ENCODE results near the gene CRIP2. TPM values are rescaled to one million over a fixed set of nuclear protein-coding genes. Genes with fewer than 3 reads are reported as not detected.

CRIP2 gene
- total and polyA plus RNA-seq, 2 of the 13 experiments (the other 11 are each of a cell fraction or from before 2014, with no cell fraction given): 31.6 to 37.9 TPM

GRCh38 chr14:105490572-105491365, 16.1 kb downstream of the CRIP2 start, which contains the start of gene TEDC1 (continued):
- TF ChIP-seq, protein P1, sequence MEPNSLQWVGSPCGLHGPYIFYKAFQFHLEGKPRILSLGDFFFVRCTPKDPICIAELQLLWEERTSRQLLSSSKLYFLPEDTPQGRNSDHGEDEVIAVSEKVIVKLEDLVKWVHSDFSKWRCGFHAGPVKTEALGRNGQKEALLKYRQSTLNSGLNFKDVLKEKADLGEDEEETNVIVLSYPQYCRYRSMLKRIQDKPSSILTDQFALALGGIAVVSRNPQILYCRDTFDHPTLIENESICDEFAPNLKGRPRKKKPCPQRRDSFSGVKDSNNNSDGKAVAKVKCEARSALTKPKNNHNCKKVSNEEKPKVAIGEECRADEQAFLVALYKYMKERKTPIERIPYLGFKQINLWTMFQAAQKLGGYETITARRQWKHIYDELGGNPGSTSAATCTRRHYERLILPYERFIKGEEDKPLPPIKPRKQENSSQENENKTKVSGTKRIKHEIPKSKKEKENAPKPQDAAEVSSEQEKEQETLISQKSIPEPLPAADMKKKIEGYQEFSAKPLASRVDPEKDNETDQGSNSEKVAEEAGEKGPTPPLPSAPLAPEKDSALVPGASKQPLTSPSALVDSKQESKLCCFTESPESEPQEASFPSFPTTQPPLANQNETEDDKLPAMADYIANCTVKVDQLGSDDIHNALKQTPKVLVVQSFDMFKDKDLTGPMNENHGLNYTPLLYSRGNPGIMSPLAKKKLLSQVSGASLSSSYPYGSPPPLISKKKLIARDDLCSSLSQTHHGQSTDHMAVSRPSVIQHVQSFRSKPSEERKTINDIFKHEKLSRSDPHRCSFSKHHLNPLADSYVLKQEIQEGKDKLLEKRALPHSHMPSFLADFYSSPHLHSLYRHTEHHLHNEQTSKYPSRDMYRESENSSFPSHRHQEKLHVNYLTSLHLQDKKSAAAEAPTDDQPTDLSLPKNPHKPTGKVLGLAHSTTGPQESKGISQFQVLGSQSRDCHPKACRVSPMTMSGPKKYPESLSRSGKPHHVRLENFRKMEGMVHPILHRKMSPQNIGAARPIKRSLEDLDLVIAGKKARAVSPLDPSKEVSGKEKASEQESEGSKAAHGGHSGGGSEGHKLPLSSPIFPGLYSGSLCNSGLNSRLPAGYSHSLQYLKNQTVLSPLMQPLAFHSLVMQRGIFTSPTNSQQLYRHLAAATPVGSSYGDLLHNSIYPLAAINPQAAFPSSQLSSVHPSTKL (CRISPR knock-in tag; IDR thresholded peaks at IDR 0.05): 0 out of 2 replicates have a peak, but pooled peaks have one; percentile 49
- TF ChIP-seq TCF7L2 (IDR thresholded peaks at IDR 0.05; ENCODE audit: low read depth, low read length): no peak
- TF ChIP-seq MYC (CRISPR knock-in tag; IDR thresholded peaks at IDR 0.05; ENCODE audit: borderline replicate concordance): peak; percentile 46; the same call in 1 of the 2 replicates
- TF ChIP-seq DNMT1 (CRISPR knock-in tag; IDR thresholded peaks at IDR 0.05): peak; percentile 26; the same call in 1 of the 2 replicates
- TF ChIP-seq BORCS8-MEF2B (CRISPR knock-in tag; IDR thresholded peaks at IDR 0.05): peak; percentile 97
- peak; percentile 92 for TF ChIP-seq RBM39 (IDR thresholded peaks at IDR 0.05; ENCODE audit: low read depth, low read length, poor library complexity, severe bottlenecking)
- peak; percentile 36; the same call in 1 of the 2 replicates for TF ChIP-seq ZNF136 (CRISPR knock-in tag; IDR thresholded peaks at IDR 0.05; ENCODE audit: low read depth)
- peak; percentile 61 for TF ChIP-seq RFX5 (IDR thresholded peaks at IDR 0.05; ENCODE audit: low read depth, low read length)
- peak; percentile 43 for TF ChIP-seq ELF3 (CRISPR knock-in tag; IDR thresholded peaks at IDR 0.05)
- peak; percentile 56; the same call in 1 of the 2 replicates for TF ChIP-seq FOXA3 (CRISPR knock-in tag; IDR thresholded peaks at IDR 0.05)
- peak; percentile 56 for TF ChIP-seq TEAD3 (CRISPR knock-in tag; optimal IDR thresholded peaks at IDR 0.05; ENCODE audit: borderline replicate concordance)
- TF ChIP-seq KLF9 (CRISPR knock-in tag; IDR thresholded peaks at IDR 0.05; ENCODE audit: low read depth): no peak
- TF ChIP-seq MTA1 (CRISPR knock-in tag; IDR thresholded peaks at IDR 0.05; ENCODE audit: borderline replicate concordance): 0 out of 2 replicates have a peak, but pooled peaks have one; percentile 15
- 0 out of 2 replicates have a peak, but pooled peaks have one; percentile 41 for TF ChIP-seq POLR2AphosphoS5 (IDR thresholded peaks at IDR 0.05; ENCODE audit: low read depth, low read length)
- TF ChIP-seq ETV5 (CRISPR knock-in tag; IDR thresholded peaks at IDR 0.05; ENCODE audit: borderline replicate concordance): peak; percentile 72
- TF ChIP-seq ZNF780A (CRISPR knock-in tag; IDR thresholded peaks at IDR 0.05): no peak
- no peak for TF ChIP-seq ONECUT2 (CRISPR knock-in tag; IDR thresholded peaks at IDR 0.05)
- peak; percentile 98 for TF ChIP-seq KDM2A (CRISPR knock-in tag; IDR thresholded peaks at IDR 0.05; ENCODE audit: borderline replicate concordance, low read depth)
- TF ChIP-seq GABPA (IDR thresholded peaks at IDR 0.05; ENCODE audit: low read depth, low read length): no peak
- peak; percentile 96 for TF ChIP-seq GABPA (CRISPR knock-in tag; IDR thresholded peaks at IDR 0.05; ENCODE audit: low read depth)
- peak; percentile 33; the same call in 1 of the 2 replicates for TF ChIP-seq NR2C2 (CRISPR knock-in tag; IDR thresholded peaks at IDR 0.05; ENCODE audit: borderline replicate concordance)
- TF ChIP-seq, protein P2, sequence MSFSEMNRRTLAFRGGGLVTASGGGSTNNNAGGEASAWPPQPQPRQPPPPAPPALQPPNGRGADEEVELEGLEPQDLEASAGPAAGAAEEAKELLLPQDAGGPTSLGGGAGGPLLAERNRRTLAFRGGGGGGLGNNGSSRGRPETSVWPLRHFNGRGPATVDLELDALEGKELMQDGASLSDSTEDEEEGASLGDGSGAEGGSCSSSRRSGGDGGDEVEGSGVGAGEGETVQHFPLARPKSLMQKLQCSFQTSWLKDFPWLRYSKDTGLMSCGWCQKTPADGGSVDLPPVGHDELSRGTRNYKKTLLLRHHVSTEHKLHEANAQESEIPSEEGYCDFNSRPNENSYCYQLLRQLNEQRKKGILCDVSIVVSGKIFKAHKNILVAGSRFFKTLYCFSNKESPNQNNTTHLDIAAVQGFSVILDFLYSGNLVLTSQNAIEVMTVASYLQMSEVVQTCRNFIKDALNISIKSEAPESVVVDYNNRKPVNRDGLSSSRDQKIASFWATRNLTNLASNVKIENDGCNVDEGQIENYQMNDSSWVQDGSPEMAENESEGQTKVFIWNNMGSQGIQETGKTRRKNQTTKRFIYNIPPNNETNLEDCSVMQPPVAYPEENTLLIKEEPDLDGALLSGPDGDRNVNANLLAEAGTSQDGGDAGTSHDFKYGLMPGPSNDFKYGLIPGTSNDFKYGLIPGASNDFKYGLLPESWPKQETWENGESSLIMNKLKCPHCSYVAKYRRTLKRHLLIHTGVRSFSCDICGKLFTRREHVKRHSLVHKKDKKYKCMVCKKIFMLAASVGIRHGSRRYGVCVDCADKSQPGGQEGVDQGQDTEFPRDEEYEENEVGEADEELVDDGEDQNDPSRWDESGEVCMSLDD (CRISPR knock-in tag; IDR thresholded peaks at IDR 0.05; ENCODE audit: borderline replicate concordance): no peak; the same call in 1 of the 2 replicates
- peak; percentile 32; the same call in 1 of the 2 replicates for TF ChIP-seq FOXO1 (CRISPR knock-in tag; IDR thresholded peaks at IDR 0.05)

Data from HepG2 (cell line).